ENCODE results near the gene TTC28.

Gene TTC28

DNA sequence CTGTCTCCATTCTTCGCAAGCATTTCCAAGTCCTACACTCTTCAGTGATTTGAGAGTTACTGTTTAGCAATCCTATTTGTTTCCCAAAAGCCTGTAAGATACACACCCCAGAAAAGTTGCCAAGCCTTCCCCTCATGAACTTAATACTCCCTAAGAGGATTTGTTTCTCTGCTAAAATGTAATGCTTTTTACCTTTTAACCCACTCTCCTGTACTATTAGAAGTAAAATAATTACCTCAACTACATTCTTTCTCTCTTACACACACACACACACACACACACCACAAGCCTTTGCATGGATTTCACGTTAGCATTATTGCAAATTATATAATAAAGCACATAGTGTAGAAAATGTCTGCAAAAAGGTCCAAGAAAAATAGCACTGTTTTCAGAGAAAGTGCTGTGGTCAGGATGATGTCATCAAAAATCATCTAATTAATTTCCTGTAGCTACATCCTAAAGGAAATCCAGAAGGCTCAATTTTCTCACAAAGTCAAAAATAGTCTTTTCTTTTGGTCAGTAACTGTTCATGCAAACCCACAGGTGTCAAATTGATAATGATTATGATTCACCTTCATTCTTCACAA lies 396.5 kb downstream of the TTC28 start:
- Mint-ChIP-seq H3K36me3 (no peaks in the 10 kb centered on the region), H3K9me3 (no peaks in the 10 kb centered on the region), H3K27ac (no peak overlapping the region), H3K27me3 (no peaks in the 10 kb centered on the region), H3K4me1 (peaks cover 4% of the 10 kb centered on the region), H3K4me3 (no peak overlapping the region)
- CTCF ChIA-PET: no interaction called here
- no peak for DNase-seq

DNA sequence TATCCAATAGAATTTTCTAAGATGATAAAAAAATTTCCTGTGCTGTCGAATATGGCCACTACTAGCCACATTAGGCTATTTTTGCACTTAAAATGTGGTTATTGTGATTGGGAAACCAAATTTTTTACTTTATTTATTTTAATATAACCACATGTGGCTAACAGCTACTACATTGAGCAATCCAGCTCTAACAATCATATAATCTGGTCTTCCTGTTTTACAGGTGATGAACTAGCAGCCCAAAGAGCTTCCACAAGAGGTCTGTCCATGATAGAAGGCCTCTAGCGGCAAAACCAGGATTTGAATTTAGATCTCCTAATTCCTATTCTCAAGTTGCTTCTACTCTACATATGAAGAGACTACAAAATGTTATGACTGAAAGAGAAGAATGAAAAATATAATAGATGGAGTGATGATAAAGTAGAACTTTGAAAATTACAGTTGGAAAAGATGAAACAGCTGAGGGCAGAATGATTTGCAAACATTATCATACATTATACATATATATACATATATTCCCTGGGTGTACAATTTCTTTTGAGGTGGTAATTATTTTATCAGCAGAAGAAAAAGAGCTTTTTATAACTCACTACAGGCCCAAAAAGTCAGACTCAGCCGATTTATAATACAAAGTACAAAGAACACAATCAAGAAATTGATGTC lies 397.1 kb downstream of the TTC28 start:
- no peak overlapping the region for H3K4me3 Mint-ChIP-seq
- no peak overlapping the region for H3K27ac Mint-ChIP-seq
- no peaks in the 10 kb centered on the region for H3K9me3 Mint-ChIP-seq
- DNase-seq: no peak
- CTCF ChIA-PET: no interaction called here
- no peaks in the 10 kb centered on the region for H3K36me3 Mint-ChIP-seq
- H3K4me1 Mint-ChIP-seq: peaks cover 4% of the 10 kb centered on the region
- no peaks in the 10 kb centered on the region for H3K27me3 Mint-ChIP-seq

DNA sequence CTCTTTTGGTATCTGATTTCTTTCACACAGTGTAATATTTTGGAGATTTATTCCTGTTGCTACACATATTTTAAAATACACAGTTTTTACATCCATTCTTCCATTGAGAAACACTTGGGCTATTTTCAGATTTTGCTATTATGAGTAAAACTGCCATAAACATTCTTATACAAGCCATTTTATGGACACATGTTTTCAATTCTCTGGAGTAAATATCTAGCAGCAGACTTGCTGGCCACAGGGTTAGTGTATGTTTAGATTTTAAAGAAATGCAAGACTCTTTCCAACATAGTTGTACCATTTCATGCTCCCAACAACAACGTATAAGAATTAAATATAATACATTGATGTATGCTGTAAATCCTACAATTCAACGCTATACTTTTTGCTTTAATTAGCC lies 399.8 kb downstream of the TTC28 start:
- CTCF ChIA-PET: no interaction called here
- H3K27ac Mint-ChIP-seq: no peak overlapping the region
- H3K4me3 Mint-ChIP-seq: no peak overlapping the region
- no peak for DNase-seq
- no peaks in the 10 kb centered on the region for H3K27me3 Mint-ChIP-seq
- peaks cover 4% of the 10 kb centered on the region for H3K4me1 Mint-ChIP-seq
- no peaks in the 10 kb centered on the region for H3K9me3 Mint-ChIP-seq
- H3K36me3 Mint-ChIP-seq: no peaks in the 10 kb centered on the region

DNA sequence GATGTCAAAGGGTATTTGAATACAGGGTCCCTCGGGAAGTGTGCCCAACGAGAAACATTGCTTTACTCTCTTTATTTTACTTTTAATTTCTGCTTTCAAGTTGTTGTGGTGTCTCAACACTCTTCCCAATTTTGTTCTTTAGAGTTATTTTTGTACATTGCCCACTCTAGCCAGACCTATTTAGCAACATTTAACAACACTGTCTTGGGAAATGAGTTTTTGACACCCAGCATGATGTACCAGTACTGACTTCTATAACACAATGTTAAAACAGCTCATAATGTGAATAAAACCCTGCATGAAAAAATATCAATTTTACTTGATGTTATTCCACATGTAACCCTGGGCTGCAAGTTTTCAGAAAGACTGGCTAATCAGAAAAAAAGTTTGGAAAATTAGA lies 410.4 kb downstream of the TTC28 start:
- CTCF ChIA-PET: no interaction called here
- Mint-ChIP-seq H3K4me3 (no peak overlapping the region), H3K27me3 (no peaks in the 10 kb centered on the region), H3K36me3 (no peaks in the 10 kb centered on the region), H3K4me1 (no peaks in the 10 kb centered on the region), H3K27ac (no peak overlapping the region), H3K9me3 (no peaks in the 10 kb centered on the region)
- no peak for DNase-seq

DNA sequence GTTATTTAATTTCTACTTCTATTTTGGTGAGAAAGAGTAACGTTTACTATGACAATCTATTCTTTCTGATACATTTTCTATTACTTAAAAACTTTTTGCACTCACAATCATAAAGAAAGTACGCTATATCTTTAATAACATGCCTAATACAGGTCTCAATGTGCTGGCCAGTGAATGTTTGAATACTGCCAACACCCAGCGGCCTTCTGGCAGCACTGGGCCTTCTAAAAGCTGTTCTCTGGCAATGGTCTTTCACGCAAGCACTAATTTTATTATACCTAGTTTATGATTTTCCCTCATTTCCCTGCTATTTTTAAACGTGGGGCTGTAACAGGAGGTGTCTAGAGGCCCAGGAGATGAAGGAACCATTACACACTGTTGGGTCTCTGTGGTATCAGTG lies 410.8 kb downstream of the TTC28 start:
- DNase-seq: no peak
- Mint-ChIP-seq H3K4me3 (no peak overlapping the region), H3K27me3 (no peaks in the 10 kb centered on the region), H3K36me3 (no peaks in the 10 kb centered on the region), H3K9me3 (no peaks in the 10 kb centered on the region), H3K4me1 (no peaks in the 10 kb centered on the region), H3K27ac (no peak overlapping the region)
- CTCF ChIA-PET: no interaction called here

DNA sequence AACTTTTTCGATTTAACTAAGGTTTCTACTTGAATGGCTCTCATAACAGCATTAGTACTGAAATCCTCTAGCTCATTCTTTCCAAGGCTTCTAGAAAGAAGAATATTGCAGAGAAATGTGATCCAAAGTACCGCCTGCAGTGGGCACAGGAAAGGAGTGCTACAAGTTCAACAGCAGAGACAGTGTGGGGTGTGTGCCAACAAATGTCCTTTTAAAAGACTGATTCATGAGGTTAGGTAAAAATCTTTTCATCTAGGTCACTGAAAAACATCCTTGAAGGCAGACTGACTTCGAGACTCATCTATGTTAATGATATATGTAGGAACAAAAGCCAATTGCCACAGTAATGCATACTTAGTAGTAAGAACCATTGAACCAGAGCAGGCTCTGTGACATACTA lies 411.5 kb downstream of the TTC28 start:
- Mint-ChIP-seq H3K27me3 (no peaks in the 10 kb centered on the region), H3K9me3 (no peaks in the 10 kb centered on the region), H3K4me1 (no peaks in the 10 kb centered on the region), H3K4me3 (no peak overlapping the region), H3K36me3 (no peaks in the 10 kb centered on the region), H3K27ac (no peak overlapping the region)
- CTCF ChIA-PET: no interaction called here
- no peak for DNase-seq

DNA sequence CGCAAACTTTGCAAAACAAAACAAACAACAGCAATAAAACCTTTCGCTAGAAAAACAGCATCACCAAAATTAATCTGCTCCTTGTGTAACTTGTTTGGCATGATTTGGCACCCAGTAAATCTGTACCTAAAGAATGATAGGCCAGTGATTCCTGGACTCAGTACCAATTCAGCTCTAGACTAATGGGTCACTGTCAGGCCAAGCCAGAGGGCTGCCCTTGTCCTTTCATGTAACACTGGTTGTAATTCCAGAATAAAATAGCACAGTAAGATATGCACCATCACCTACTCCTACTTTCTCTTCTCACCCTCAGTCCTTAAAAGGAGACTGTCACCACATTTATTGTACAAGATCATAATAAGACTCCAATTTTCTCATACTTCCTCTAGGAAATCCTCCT lies 419.0 kb downstream of the TTC28 start:
- no peaks in the 10 kb centered on the region for H3K4me1 Mint-ChIP-seq
- CTCF ChIA-PET: no interaction called here
- H3K4me3 Mint-ChIP-seq: no peak overlapping the region
- H3K27me3 Mint-ChIP-seq: no peaks in the 10 kb centered on the region
- H3K36me3 Mint-ChIP-seq: no peaks in the 10 kb centered on the region
- H3K9me3 Mint-ChIP-seq: no peaks in the 10 kb centered on the region
- no peak overlapping the region for H3K27ac Mint-ChIP-seq
- no peak for DNase-seq

DNA sequence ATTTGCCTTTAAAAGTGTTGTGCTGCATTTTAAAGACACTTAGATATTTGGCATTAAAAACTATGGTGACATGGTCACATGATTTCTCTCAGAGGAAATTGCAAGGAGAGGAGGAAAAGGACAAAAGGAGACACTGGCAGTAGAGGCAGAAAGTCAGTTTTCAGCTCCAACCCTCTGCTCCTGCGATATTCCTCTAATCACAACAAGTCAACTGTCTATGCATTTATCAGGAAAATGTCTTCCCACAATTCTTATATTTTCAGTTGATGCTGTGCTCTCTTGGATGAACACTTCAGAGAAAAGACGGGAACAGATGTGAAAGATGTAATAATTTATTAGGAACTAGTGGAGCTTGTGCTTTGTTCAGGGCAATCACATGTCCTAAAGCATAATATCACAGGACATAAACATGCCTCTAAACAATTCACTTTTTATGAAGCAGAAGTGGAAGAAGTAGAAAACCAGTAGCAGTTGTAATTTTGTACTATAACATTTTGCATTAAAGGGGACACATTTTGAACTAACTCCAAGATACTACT lies 419.8 kb downstream of the TTC28 start:
- Mint-ChIP-seq H3K4me1 (no peaks in the 10 kb centered on the region), H3K36me3 (no peaks in the 10 kb centered on the region), H3K27ac (no peak overlapping the region), H3K9me3 (no peaks in the 10 kb centered on the region), H3K27me3 (no peaks in the 10 kb centered on the region), H3K4me3 (no peak overlapping the region)
- DNase-seq: no peak
- CTCF ChIA-PET: no interaction called here

DNA sequence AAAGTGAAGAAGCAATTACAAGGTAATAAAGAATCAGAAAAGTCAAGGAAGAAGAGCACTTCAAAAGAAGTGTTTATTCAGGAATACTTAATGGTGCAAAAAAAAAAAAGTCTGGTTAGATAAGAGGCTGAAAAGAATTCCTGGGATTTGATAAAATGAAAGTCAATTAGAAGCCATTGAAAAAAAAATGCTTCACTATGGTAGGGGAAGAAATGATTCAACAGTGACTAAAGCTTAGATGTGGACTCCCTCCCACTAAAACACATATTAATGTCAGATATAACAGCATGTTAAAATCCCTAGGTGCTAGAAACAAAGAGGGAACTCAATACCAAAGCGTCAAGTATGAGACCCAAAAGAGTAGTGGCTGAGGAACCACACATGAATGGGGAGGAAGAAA lies 425.2 kb downstream of the TTC28 start:
- Mint-ChIP-seq H3K36me3 (no peaks in the 10 kb centered on the region), H3K27ac (no peak overlapping the region), H3K4me3 (no peak overlapping the region), H3K4me1 (peaks cover 3% of the 10 kb centered on the region), H3K9me3 (no peaks in the 10 kb centered on the region), H3K27me3 (no peaks in the 10 kb centered on the region)
- DNase-seq: no peak
- CTCF ChIA-PET: no interaction called here

DNA sequence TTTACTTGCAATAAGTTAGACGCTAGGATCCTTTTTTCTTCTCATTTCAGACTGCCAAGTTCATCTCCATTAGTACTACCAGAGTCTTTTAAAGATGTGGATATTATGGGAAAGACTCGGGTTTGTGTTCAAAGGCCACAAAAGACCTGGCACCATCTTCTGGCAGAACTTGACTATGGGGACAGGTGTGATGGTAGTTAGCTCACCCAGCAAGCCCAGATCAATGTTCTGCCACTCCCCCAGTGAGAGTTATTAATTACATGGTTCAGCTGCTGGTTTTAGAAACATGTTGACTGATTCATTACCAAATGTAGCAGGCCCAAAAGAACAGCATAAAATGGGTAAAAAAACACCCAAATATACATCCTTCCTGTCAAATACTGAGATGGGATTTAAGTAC lies 427.1 kb downstream of the TTC28 start:
- CTCF ChIA-PET: interaction anchor here (0.6 to 6.1 kb wide), 9 partner anchors 9 to 344 kb away, joined by 3 to 76 read pairs (median 3); no protein-coding TSS in a partner anchor
- H3K27me3 Mint-ChIP-seq: no peaks in the 10 kb centered on the region
- no peak overlapping the region for H3K27ac Mint-ChIP-seq
- no peaks in the 10 kb centered on the region for H3K9me3 Mint-ChIP-seq
- H3K4me1 Mint-ChIP-seq: peaks cover 3% of the 10 kb centered on the region
- H3K36me3 Mint-ChIP-seq: no peaks in the 10 kb centered on the region
- no peak for DNase-seq
- H3K4me3 Mint-ChIP-seq: no peak overlapping the region

DNA sequence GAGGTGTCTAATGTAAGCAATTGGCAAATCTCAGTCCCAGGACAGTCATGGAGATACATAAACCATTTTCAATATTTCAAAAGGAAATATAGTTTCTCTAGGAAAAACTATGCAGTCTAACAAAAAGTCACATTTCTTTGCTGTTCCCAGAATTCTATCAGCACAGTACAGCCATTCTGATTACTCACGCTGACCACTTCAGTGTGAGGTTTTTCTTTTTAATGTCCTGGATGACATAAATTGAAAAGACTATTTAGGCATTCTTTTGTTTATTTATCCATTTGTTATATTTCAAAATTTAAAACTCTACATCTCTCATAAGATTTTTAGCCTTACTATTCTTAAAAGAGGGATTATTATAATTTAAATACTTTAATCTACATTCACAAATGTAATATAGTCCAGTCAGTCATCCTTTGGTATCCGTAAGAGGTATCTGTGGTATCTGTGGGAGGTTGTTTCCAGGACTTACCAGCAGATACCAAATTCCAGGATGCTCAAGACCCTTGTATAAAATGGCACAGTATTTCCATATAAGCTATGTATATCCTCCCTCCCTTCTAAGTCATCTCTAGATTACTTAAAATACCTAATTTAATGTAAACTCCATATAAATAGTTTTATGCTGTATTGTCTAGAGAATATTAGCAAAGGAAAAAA lies 429.5 kb downstream of the TTC28 start:
- H3K4me3 Mint-ChIP-seq: no peak overlapping the region
- no peak overlapping the region for H3K27ac Mint-ChIP-seq
- no peaks in the 10 kb centered on the region for H3K9me3 Mint-ChIP-seq
- no peak for DNase-seq
- no peaks in the 10 kb centered on the region for H3K36me3 Mint-ChIP-seq
- CTCF ChIA-PET: interaction anchor here (6.1 kb wide), 1 partner anchor 192 kb away, joined by 76 read pairs; no protein-coding TSS in a partner anchor
- peaks cover 3% of the 10 kb centered on the region for H3K4me1 Mint-ChIP-seq
- H3K27me3 Mint-ChIP-seq: no peaks in the 10 kb centered on the region

DNA sequence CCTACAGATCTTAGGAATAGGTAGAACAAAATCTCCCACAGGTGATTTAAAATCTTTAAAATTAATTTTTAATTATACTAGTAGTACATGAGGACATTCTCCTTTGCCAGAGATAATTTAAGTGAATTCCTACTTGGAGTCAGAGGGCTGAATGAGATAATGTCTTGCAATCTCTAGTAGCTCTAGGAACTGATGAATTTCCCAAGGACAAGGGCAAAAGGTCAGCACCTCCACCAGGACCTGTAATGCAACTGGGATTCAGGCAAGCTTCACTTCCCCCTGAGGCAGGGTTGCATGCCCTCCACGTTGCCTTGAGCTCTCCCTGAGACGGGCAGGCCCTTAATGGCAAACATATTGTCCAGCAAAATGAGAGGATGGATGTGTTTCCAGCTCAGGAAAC lies 430.2 kb downstream of the TTC28 start:
- DNase-seq: no peak
- Mint-ChIP-seq H3K27me3 (no peaks in the 10 kb centered on the region), H3K27ac (no peak overlapping the region), H3K36me3 (no peaks in the 10 kb centered on the region), H3K4me1 (peaks cover 3% of the 10 kb centered on the region), H3K9me3 (no peaks in the 10 kb centered on the region), H3K4me3 (no peak overlapping the region)
- CTCF ChIA-PET: interaction anchor here (6.1 kb wide), 1 partner anchor 193 kb away, joined by 76 read pairs; no protein-coding TSS in a partner anchor

DNA sequence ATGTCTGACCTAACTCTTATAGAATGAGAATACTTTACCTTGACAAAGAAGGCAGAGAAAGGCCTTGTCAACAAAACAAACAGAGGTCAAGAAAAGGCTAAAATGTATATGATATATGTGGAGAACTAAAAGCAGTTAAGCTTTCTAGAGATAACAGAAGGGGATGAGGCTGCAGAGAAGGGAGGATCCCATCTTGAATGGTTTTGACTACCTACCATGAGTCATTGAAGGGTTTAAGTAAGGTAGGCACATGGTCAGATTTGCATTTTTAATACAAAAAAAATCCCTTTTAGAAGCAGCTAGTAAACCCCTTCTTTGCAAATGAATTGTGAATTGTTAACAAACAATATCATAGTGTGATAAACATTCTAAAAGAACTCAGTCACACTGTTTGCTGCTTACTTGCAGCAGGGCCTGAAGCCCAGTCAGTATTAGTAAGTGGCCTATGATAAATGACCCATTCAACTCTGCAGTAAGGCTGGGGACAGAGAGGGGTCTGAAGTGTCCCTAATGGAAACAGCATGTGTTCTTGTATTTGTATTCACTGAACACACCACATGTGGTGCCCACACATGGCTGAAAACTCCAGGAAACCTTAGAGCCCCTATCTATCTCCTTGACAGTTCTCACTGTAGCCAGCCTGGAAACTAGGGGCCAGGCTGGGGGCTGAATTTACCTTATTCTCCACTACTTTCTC lies 431.8 kb downstream of the TTC28 start:
- no peaks in the 10 kb centered on the region for H3K9me3 Mint-ChIP-seq
- DNase-seq: no peak
- CTCF ChIA-PET: interaction anchor here (0.6 to 6.1 kb wide), 2 partner anchors 194 to 195 kb away, joined by 4 to 76 read pairs; no protein-coding TSS in a partner anchor
- H3K4me3 Mint-ChIP-seq: no peak overlapping the region
- H3K27ac Mint-ChIP-seq: no peak overlapping the region
- H3K27me3 Mint-ChIP-seq: no peaks in the 10 kb centered on the region
- H3K36me3 Mint-ChIP-seq: no peaks in the 10 kb centered on the region
- no peaks in the 10 kb centered on the region for H3K4me1 Mint-ChIP-seq

DNA sequence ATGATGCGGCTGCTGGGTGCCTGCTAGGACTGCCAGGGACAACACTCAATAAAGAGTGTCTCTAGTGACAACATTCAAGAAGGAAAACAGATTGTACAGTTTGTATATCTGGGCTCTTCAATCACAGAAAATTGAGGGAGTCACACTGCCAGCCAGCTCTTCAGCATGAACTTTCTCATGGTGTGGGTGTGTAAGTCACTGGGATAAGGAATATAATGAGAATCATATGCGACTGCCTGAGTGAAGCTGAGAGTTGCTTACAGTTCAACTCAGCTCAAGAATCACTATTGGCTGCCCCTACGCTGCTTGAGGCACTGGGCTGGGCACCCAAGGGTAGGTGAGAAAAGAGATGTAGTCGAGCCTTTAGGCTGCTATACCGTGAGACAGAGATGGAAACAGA lies 432.5 kb downstream of the TTC28 start:
- CTCF ChIA-PET: interaction anchor here (0.6 kb wide), 2 partner anchors 190 to 196 kb away, joined by 3 to 4 read pairs; no protein-coding TSS in a partner anchor
- H3K27ac Mint-ChIP-seq: no peak overlapping the region
- H3K9me3 Mint-ChIP-seq: no peaks in the 10 kb centered on the region
- H3K4me1 Mint-ChIP-seq: no peaks in the 10 kb centered on the region
- H3K4me3 Mint-ChIP-seq: no peak overlapping the region
- H3K27me3 Mint-ChIP-seq: no peaks in the 10 kb centered on the region
- H3K36me3 Mint-ChIP-seq: no peaks in the 10 kb centered on the region
- no peak for DNase-seq
